VCaP (cell line): ENCODE results near the gene GNG8.
A peak's percentile ranks its signal among the peaks of the same experiment; 100 is the strongest.

Source experiments
- H3K27ac ChIP-seq: fragments of 450-650 bp; 2 replicates; pipeline ENCODE4 v1.5.1; 2017
- CTCF ChIP-seq: fragments of 450-650 bp; conservative IDR thresholded peaks from 2 replicates; pipeline ENCODE4 v1.5.1; 2017; ENCODE audit warnings: mild to moderate bottlenecking, moderate library complexity

The GNG8 gene

GRCh38 chr19:46639358-46640182 lies 3.6 kb upstream of the GNG8 start:
- H3K27ac ChIP-seq = peak overlapping the region; percentile 36; the same call in 1 of the 2 replicates
- TF ChIP-seq CTCF = no peak

- no peak for TF ChIP-seq CTCF
- H3K27ac ChIP-seq = no peak overlapping the region
Measured at GRCh38 chr19:46637224-46637623, 1.2 kb upstream of the GNG8 start.

- no peak overlapping the region for H3K27ac ChIP-seq
- TF ChIP-seq CTCF = no peak
Measured at GRCh38 chr19:46634656-46635218, 1.3 kb downstream of the GNG8 start.

GRCh38 chr19:46634045-46634655 lies 1.9 kb downstream of the GNG8 start:
- TF ChIP-seq CTCF = no peak

GRCh38 chr19:46633130-46633529 lies 2.9 kb downstream of the GNG8 start:
- H3K27ac ChIP-seq = no peak overlapping the region
- no peak for TF ChIP-seq CTCF

More at GRCh38 chr19:46634045-46634655, 1.9 kb downstream of the GNG8 start:
- no peak overlapping the region for H3K27ac ChIP-seq

GRCh38 chr19:46631481-46631880 lies 4.5 kb downstream of the GNG8 start:
- H3K27ac ChIP-seq = no peak overlapping the region
- TF ChIP-seq CTCF = no peak

- no peak overlapping the region for H3K27ac ChIP-seq
- no peak for TF ChIP-seq CTCF
Measured at GRCh38 chr19:46630586-46631205, 5.3 kb downstream of the GNG8 start.
